ENCODE results near the gene FLT1. TPM values are rescaled to one million over a fixed set of nuclear protein-coding genes. Genes with fewer than 3 reads are reported as not detected.

The FLT1 gene
- total and polyA plus RNA-seq, 3 experiments from 2014 or later, result 2.4 to 2.7 TPM; not detected in 1

DNA sequence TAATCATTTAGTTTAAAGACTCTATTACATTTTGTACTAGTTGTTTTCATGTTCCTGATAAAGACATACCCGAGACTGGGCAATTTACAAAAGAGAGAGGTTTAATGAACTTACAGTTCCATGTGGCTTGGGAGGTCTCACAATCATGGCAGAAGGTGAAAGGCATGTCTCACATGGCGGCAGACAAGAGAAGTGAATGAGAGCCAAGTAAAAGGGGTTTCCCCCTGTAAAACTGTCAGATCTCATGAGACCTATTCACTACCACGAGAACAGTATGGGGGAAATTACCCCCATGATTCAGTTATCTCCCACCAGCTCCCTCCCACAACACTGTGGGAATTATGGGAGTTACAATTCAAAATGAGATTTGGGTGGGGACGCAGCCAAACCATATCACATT is 227.4 kb downstream of the FLT1 start:
- H3K4me3 Mint-ChIP-seq, result peak overlapping the region in 1 of 7 donors; percentile 19
- H3K4me1 ChIP-seq (ENCODE audit: insufficient read depth, low read length), result no peaks in the 10 kb centered on the region
- H3K9me3 ChIP-seq (ENCODE audit: low read length), result no peaks in the 10 kb centered on the region
- no peak for DNase-seq
- peaks cover 0 to 3% of the 10 kb centered on the region in 2 donors for H3K27me3 Mint-ChIP-seq
- H3K27me3 ChIP-seq (ENCODE audit: insufficient read depth, low read length, poor library complexity, severe bottlenecking), result no peaks in the 10 kb centered on the region
- H3K4me1 Mint-ChIP-seq, result peaks cover 16 to 25% (median 21%) of the 10 kb centered on the region in 3 donors
- H3K36me3 ChIP-seq (ENCODE audit: insufficient read depth, low read length), result peaks cover 21% of the 10 kb centered on the region
- POLR2A ChIA-PET, result no interaction called here
- H3K9me3 Mint-ChIP-seq, result no peaks in the 10 kb centered on the region
- peak overlapping the region in 1 of 8 donors; percentile 44 for H3K27ac Mint-ChIP-seq
- H3K27ac ChIP-seq (ENCODE audit: low read depth, low read length), result no peak overlapping the region
- H3K36me3 Mint-ChIP-seq, result peaks cover 19 to 73% (median 27%) of the 10 kb centered on the region in 3 donors
- no peak overlapping the region for H3K4me3 ChIP-seq (ENCODE audit: low read length)
- CTCF ChIA-PET, result no interaction called here

DNA sequence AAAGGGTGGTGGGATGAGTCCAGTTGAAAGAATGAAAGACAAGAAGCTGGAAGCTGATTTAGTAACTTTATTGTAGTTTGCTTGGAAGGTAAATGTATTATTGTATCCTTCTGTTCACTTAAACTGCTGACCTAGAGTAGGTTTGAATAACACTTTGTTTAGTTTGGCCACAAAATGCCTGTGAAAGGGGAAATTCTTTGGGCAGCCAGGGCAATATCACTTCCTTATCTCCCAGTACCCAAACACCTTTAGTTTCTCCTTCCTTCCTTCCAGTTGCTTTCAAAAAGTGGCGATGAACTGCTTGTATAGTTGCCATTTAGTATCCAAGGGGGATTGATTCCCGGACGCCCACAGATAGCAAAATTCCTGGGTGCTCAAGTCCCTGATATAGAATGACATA is 236.5 kb downstream of the FLT1 start:
- no peak overlapping the region for H3K4me3 Mint-ChIP-seq
- H3K27ac Mint-ChIP-seq, result no peak overlapping the region
- ChIA-PET POLR2A (no interaction called here), CTCF (no interaction called here)
- no peak for DNase-seq
- no peaks in the 10 kb centered on the region for H3K9me3 ChIP-seq (ENCODE audit: low read length)
- H3K4me3 ChIP-seq (ENCODE audit: low read length), result no peak overlapping the region
- H3K9me3 Mint-ChIP-seq, result no peaks in the 10 kb centered on the region
- H3K27me3 Mint-ChIP-seq, result no peaks in the 10 kb centered on the region
- no peaks in the 10 kb centered on the region for H3K27me3 ChIP-seq (ENCODE audit: insufficient read depth, low read length, poor library complexity, severe bottlenecking)
- H3K36me3 ChIP-seq (ENCODE audit: insufficient read depth, low read length), result peaks cover 14% of the 10 kb centered on the region
- H3K4me1 ChIP-seq (ENCODE audit: insufficient read depth, low read length), result no peaks in the 10 kb centered on the region
- peaks cover 14 to 26% (median 18%) of the 10 kb centered on the region in 3 donors for H3K4me1 Mint-ChIP-seq
- no peak overlapping the region for H3K27ac ChIP-seq (ENCODE audit: low read depth, low read length)
- H3K36me3 Mint-ChIP-seq, result peaks cover 18 to 70% (median 28%) of the 10 kb centered on the region in 3 donors

DNA sequence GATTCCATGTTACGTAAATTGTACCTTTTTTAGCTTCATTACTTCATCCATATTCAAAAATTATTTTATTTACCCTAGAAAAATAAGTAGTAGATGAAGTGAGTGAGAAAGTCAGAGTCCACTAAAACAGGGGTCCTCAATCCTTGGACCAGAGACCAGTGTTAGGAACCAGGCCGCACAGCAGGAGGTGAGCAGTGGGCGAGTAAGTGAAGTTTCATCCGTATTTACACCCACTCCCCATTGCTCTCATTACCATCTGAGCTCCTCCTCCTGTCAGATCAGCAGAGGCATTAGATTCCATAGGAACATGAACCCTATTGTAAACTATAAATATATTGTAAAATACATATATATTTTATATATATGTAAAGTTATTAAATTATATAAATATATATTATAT is 237.6 kb downstream of the FLT1 start:
- no peak overlapping the region for H3K4me3 Mint-ChIP-seq
- Histone ChIP-seq H3K9me3 (ENCODE audit: low read length) (no peaks in the 10 kb centered on the region), H3K27ac (ENCODE audit: low read depth, low read length) (no peak overlapping the region), H3K36me3 (ENCODE audit: insufficient read depth, low read length) (peaks cover 14% of the 10 kb centered on the region), H3K4me1 (ENCODE audit: insufficient read depth, low read length) (peaks cover 5% of the 10 kb centered on the region), H3K27me3 (ENCODE audit: insufficient read depth, low read length, poor library complexity, severe bottlenecking) (no peaks in the 10 kb centered on the region), H3K4me3 (ENCODE audit: low read length) (no peak overlapping the region)
- POLR2A ChIA-PET, result no interaction called here
- H3K27ac Mint-ChIP-seq, result no peak overlapping the region
- H3K36me3 Mint-ChIP-seq, result peaks cover 9 to 67% (median 21%) of the 10 kb centered on the region in 3 donors
- no peaks in the 10 kb centered on the region for H3K27me3 Mint-ChIP-seq
- H3K4me1 Mint-ChIP-seq, result peaks cover 17 to 28% (median 26%) of the 10 kb centered on the region in 3 donors
- CTCF ChIA-PET, result no interaction called here
- DNase-seq, result no peak
- no peaks in the 10 kb centered on the region for H3K9me3 Mint-ChIP-seq

DNA sequence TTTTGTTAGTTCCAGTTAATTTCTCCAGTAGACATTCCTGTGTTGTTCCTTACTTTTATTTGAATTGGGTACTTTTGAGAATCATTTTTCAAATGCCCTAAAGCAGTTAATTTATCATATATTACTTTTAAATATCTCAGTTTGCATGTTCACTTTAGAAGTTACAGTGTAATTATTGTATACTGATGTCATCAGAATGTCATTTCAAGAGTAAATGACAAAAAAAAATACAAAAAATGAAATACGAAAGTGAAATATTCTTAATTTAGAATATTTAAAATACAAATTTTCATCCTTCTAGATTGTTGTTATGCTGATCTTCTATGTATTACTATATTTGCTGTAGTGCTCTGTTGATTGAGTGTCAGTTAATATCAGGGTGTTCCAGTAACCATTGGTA is 242.4 kb downstream of the FLT1 start:
- Mint-ChIP-seq H3K9me3 (no peaks in the 10 kb centered on the region), H3K4me1 (peaks cover 40 to 68% (median 64%) of the 10 kb centered on the region in 3 donors)
- H3K4me1 ChIP-seq (ENCODE audit: insufficient read depth, low read length), result peaks cover 15% of the 10 kb centered on the region

DNA sequence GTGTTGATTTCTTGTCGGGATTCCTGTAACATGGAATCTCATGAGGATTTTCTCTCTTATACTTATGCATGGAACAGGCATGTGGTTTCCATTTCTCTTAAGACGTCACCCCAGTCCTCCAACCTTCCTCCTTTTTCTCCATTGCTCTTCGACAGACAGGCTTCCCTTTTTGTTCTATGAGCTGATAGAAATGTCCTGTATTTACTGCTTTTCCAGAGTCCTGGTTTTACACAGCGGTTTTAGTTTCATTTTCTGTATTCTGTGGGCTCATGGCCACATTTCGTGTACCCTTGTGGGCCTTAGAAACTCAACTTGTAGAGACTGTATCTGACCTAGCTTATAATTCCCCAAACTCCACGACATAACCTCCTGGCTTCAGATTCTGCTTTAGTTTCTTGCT is 243.5 kb downstream of the FLT1 start:
- Histone ChIP-seq H3K27ac (ENCODE audit: low read depth, low read length) (no peak overlapping the region), H3K27me3 (ENCODE audit: insufficient read depth, low read length, poor library complexity, severe bottlenecking) (no peaks in the 10 kb centered on the region), H3K4me1 (ENCODE audit: insufficient read depth, low read length) (peaks cover 15% of the 10 kb centered on the region), H3K4me3 (ENCODE audit: low read length) (no peak overlapping the region), H3K36me3 (ENCODE audit: insufficient read depth, low read length) (peaks cover 3% of the 10 kb centered on the region), H3K9me3 (ENCODE audit: low read length) (no peaks in the 10 kb centered on the region)
- H3K9me3 Mint-ChIP-seq, result no peaks in the 10 kb centered on the region
- no peak for DNase-seq
- H3K27me3 Mint-ChIP-seq, result no peaks in the 10 kb centered on the region
- ChIA-PET CTCF (no interaction called here), POLR2A (no interaction called here)
- no peak overlapping the region for H3K4me3 Mint-ChIP-seq
- H3K27ac Mint-ChIP-seq, result peak overlapping the region in 2 of 8 donors; percentile 47 to 78
- H3K4me1 Mint-ChIP-seq, result peaks cover 42 to 78% (median 69%) of the 10 kb centered on the region in 3 donors
- H3K36me3 Mint-ChIP-seq, result peaks cover 23 to 59% (median 33%) of the 10 kb centered on the region in 3 donors

More for the DNA sequence above, 242.4 kb downstream of the FLT1 start:
- ChIA-PET CTCF (no interaction called here), POLR2A (no interaction called here)
- no peak for DNase-seq
- Histone ChIP-seq H3K9me3 (ENCODE audit: low read length) (no peaks in the 10 kb centered on the region), H3K36me3 (ENCODE audit: insufficient read depth, low read length) (peaks cover 4% of the 10 kb centered on the region), H3K27ac (ENCODE audit: low read depth, low read length) (no peak overlapping the region), H3K27me3 (ENCODE audit: insufficient read depth, low read length, poor library complexity, severe bottlenecking) (no peaks in the 10 kb centered on the region), H3K4me3 (ENCODE audit: low read length) (no peak overlapping the region)
- peaks cover 21 to 59% (median 32%) of the 10 kb centered on the region in 3 donors for H3K36me3 Mint-ChIP-seq
- no peak overlapping the region for H3K4me3 Mint-ChIP-seq
- H3K27ac Mint-ChIP-seq, result no peak overlapping the region
- no peaks in the 10 kb centered on the region for H3K27me3 Mint-ChIP-seq

DNA sequence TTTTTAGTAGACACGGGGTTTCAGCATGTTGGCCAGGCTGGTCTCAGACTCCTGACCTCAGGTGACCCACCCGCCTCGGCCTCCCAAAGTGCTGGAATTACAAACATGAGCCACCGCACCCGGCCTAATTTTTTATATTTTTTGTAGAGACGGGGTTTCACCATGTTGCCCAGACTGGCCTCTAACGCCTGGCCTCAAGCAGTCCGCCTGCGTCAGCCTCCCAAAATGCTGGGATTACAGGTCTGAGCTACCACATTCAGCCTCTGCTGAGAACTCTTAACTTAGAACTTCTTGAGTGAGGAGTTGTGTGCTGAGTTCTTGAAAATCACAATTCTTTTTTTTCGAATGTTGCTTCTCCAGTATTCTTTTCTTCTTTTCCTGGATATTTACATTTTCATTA is 244.4 kb downstream of the FLT1 start:
- Histone ChIP-seq H3K4me1 (ENCODE audit: insufficient read depth, low read length) (peaks cover 15% of the 10 kb centered on the region), H3K4me3 (ENCODE audit: low read length) (no peak overlapping the region), H3K27ac (ENCODE audit: low read depth, low read length) (no peak overlapping the region), H3K36me3 (ENCODE audit: insufficient read depth, low read length) (no peaks in the 10 kb centered on the region), H3K27me3 (ENCODE audit: insufficient read depth, low read length, poor library complexity, severe bottlenecking) (no peaks in the 10 kb centered on the region), H3K9me3 (ENCODE audit: low read length) (no peaks in the 10 kb centered on the region)
- H3K9me3 Mint-ChIP-seq, result no peaks in the 10 kb centered on the region
- H3K27ac Mint-ChIP-seq, result no peak overlapping the region
- POLR2A ChIA-PET, result no interaction called here
- no peaks in the 10 kb centered on the region for H3K27me3 Mint-ChIP-seq
- CTCF ChIA-PET, result no interaction called here
- H3K4me3 Mint-ChIP-seq, result no peak overlapping the region
- H3K4me1 Mint-ChIP-seq, result peaks cover 45 to 86% (median 70%) of the 10 kb centered on the region in 3 donors
- H3K36me3 Mint-ChIP-seq, result peaks cover 26 to 60% (median 32%) of the 10 kb centered on the region in 3 donors
- DNase-seq, result no peak

Other genes starting within 250 kb of the FLT1 start
- gene POMP, start 164.0 kb upstream of the FLT1 start, total RNA-seq, result 100 to 1,000 TPM; 127 to 131 TPM
- gene POMP, start 164.0 kb upstream of the FLT1 start, polyA plus RNA-seq, result 98.4 TPM
- 1 to 10 TPM; 4.9 to 5.1 TPM for gene SLC46A3, start 223.8 kb upstream of the FLT1 start, total RNA-seq
- gene SLC46A3, start 223.8 kb upstream of the FLT1 start, polyA plus RNA-seq, result 24.9 TPM

All from CD8-positive, alpha-beta memory T cell (primary cell).